MG63 (cell line): ENCODE data around the gene ANKRD18A. TPM values are rescaled to one million over a fixed set of nuclear protein-coding genes. Genes with fewer than 3 reads are reported as not detected.
"Not testable (repeated sequence)": the region's sequence is repeated elsewhere in the genome, so short reads cannot be mapped to it uniquely, and the experiment has no call there.

Experiments
- DNase-seq: peaks from one replicate; pipeline ENCODE4 v3.0.0-alpha.2; 2020
- H3K27me3 ChIP-seq: fragments of 250-450 bp; sonication (Bioruptor Pico); 2 replicates; pipeline ENCODE4 v1.5.1; 2020; ENCODE audit warnings: mild to moderate bottlenecking, moderate library complexity
- H3K36me3 ChIP-seq: fragments of 250-450 bp; sonication (Bioruptor Pico); 2 replicates; pipeline ENCODE4 v1.5.1; 2020; ENCODE audit warnings: mild to moderate bottlenecking, moderate library complexity
- H3K4me3 ChIP-seq: fragments of 250-450 bp; sonication (Bioruptor Pico); 2 replicates; pipeline ENCODE4 v1.5.1; 2020; ENCODE audit warnings: mild to moderate bottlenecking, moderate library complexity
- H3K9me3 ChIP-seq: fragments of 250-450 bp; sonication (Bioruptor Pico); 2 replicates; pipeline ENCODE4 v1.5.1; 2020; ENCODE audit warnings: mild to moderate bottlenecking, moderate library complexity
- total RNA-seq: library from RNA; depleted of rRNA; stranded (reverse); fragments of >200 nt; shearing (Covaris generic); gene quantifications from 2 replicates; pipeline ENCODE4 v1.2.3, GENCODE V29; 2014; ENCODE audit warnings: low replicate concordance

Gene ANKRD18A
- total RNA-seq, 1 experiment from 2014 or later: 0.07 TPM

DNA sequence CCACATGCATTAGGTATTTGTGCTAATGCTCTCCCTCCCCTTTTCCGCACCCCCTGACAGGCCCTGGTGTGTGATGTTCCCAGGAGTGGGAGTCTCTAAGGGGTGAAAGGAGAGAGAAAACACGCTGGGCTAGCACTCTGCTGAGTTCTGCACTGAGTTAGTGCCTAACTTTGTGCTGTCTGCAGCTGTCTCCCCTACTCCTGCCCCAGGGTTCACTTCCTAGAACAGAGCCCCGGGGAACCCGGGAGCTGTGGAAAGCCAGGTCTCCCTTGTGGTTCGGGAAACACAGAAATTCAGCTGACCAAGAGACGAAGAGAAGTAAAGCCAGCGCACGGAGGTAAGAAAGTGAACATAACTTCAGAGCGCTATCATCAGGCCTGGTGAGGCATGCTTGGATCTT, 20.7 kb upstream of the ANKRD18A start:
- no peak for DNase-seq
- Histone ChIP-seq H3K9me3 (no peaks in the 10 kb centered on the region), H3K27me3 (no peaks in the 10 kb centered on the region), H3K4me3 (no peak overlapping the region), H3K36me3 (no peaks in the 10 kb centered on the region)

DNA sequence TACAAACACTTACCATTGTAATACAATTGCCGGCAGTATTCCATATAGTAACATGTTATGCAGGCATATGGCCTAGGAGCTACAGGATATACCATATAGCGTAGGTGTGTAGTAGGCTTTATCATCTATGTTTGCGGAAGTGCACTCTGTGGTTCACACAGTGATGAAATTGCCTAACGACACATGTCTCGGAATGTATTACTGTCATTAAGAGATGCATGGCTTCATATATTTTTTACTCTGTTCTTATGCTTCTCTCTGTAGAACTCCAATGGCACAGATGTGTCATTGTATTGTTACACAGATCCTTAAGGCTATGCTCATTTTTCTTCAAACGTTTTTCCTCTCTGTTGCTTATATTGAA, 19.2 kb upstream of the ANKRD18A start:
- no peaks in the 10 kb centered on the region for H3K27me3 ChIP-seq
- H3K36me3 ChIP-seq: no peaks in the 10 kb centered on the region
- H3K9me3 ChIP-seq: no peaks in the 10 kb centered on the region
- no peak for DNase-seq
- H3K4me3 ChIP-seq: no peak overlapping the region

DNA sequence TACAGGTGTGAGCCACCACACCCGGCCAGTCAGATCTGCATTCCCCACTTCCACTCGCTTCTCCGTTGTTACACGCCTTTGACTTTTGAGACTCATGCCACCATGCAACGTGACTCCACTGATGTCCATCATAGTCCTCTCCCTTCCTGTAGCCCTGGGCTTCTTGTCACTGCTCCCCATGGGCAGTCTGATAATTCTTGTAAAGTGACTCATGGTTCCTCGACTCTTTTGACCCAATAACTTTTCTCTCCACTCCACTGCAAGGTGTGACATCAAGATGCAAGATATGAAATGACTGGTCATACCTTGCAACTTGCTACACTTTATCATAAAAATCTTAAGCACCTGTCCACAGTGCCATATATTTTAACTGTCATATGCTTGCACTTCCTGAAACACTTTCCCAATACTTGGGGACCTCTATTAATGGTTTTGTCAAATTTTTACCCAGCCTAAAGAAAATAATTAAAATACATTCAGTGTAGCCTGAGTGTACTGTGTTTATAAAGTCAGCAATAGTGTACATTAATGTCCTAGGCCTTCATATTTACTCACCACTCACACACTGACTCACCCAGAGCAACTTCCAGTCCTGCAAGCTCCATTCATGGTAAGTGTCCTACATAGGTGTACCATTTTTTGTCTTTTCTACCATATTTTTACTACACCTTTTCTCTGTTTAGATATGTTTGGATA, 18.6 kb upstream of the ANKRD18A start:
- H3K36me3 ChIP-seq: no peaks in the 10 kb centered on the region
- DNase-seq: no peak

DNA sequence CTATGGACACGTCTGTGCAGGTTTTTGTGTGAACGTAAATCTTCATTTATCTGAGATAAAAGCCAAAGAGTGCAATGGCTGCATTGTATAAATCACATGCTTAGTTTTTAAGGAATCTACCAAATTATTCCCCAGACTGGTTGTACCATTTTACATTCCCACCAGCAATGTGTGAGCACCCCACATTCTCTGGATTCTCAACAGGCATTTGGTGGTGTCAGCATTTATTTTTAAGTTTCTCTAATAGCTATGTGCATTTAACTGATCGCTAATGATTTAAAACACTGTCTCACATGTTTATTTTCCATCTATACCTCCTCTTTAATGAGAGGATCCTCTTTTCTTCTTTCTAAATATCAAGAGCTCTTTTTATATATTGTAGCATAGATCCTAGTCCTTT, 13.9 kb upstream of the ANKRD18A start:
- Histone ChIP-seq H3K27me3 (0 out of 2 replicates have a peak, but pooled peaks cover 3% of the 10 kb centered on the region), H3K4me3 (no peak overlapping the region), H3K9me3 (no peaks in the 10 kb centered on the region), H3K36me3 (no peaks in the 10 kb centered on the region)
- no peak for DNase-seq

More for the DNA sequence above, 18.6 kb upstream of the ANKRD18A start:
- Histone ChIP-seq H3K4me3 (no peak overlapping the region), H3K27me3 (no peaks in the 10 kb centered on the region), H3K9me3 (no peaks in the 10 kb centered on the region)

DNA sequence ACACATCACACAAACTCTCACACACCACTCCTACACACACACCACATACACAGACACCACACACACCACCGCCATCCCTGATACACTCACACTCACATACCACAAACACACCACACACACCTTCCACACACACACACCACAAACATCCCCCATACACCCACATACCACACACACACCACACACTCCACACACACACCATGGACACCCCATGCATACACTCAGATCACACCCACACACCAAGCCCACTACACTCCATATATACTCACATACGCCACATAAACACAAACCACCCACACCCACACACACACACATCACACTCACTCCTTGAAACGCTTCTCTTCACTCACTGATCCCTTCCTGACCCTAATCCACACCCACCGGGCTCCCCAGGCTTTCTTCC, 9.1 kb upstream of the ANKRD18A start:
- H3K9me3 ChIP-seq: peaks cover 1% of the 10 kb centered on the region
- H3K27me3 ChIP-seq: peaks cover 5% of the 10 kb centered on the region; the same call in 1 of the 2 replicates
- no peak overlapping the region for H3K4me3 ChIP-seq
- no peaks in the 10 kb centered on the region for H3K36me3 ChIP-seq
- no peak for DNase-seq

DNA sequence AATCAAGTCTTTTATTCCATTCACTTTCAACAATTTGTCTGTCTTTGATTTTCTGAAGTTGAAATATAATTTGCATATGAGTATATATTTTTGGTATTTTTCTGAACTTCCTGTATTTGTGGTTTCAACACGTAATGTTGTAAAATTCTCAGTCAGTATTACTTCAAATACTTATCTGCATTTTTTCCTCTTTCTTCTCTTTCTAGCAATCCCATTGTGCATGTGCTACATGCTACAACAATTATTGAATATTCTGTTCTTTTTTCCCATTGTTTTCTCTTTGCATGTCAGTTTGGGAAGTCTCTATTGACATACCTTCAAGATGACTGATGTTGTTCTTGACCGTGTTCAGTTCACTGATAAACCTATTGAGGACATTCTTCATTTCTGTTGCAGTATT, 5.6 kb upstream of the ANKRD18A start:
- Histone ChIP-seq H3K9me3 (peaks cover 11% of the 10 kb centered on the region), H3K4me3 (no peak overlapping the region), H3K36me3 (no peaks in the 10 kb centered on the region), H3K27me3 (peaks cover 26% of the 10 kb centered on the region; the same call in 1 of the 2 replicates)
- DNase-seq: no peak

DNA sequence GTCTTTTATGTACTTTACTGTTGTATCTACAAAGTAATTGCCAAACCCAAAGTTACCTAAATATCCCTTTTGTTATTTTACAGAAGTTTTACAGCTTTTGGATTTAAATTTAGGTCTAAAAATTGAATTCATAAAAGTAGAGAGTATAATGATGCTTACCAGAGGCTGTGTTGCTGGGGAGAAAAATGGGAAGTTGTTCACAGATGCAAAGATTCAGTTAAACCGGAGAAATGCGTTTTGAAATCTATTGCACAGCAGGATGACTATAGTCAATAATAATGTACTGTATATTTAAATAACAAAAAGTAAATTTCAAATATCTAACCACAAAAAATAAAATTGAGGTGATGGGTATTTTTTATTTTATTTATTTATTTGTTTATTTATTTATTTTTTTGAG, 2.6 kb upstream of the ANKRD18A start:
- no peaks in the 10 kb centered on the region for H3K36me3 ChIP-seq
- no peak overlapping the region for H3K4me3 ChIP-seq
- no peak for DNase-seq
- peaks cover 11% of the 10 kb centered on the region for H3K9me3 ChIP-seq
- peaks cover 40% of the 10 kb centered on the region for H3K27me3 ChIP-seq

DNA sequence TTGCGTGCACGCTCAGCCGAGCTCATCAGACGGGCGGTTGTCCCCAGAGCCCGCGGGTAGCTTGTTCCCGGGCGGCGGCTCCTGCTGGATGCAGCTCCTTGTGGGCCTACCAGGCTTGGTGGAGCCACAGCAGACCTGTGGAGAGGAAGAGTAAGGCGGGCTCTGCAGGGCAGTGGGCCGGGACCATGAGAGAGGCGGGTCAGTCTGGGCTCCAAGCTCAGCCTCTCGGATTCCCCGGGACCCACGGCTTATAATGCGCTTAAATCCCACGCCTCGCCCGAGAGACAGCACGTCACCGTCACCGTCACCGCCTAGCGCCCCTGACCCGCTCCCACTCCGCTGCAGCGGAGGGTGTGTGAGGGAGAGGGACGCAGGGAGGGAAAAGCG, 1.9 kb upstream of the ANKRD18A start:
- Histone ChIP-seq H3K27me3 (peaks cover 40% of the 10 kb centered on the region), H3K9me3 (peaks cover 11% of the 10 kb centered on the region), H3K36me3 (no peaks in the 10 kb centered on the region), H3K4me3 (no peak overlapping the region)
- DNase-seq: no peak

DNA sequence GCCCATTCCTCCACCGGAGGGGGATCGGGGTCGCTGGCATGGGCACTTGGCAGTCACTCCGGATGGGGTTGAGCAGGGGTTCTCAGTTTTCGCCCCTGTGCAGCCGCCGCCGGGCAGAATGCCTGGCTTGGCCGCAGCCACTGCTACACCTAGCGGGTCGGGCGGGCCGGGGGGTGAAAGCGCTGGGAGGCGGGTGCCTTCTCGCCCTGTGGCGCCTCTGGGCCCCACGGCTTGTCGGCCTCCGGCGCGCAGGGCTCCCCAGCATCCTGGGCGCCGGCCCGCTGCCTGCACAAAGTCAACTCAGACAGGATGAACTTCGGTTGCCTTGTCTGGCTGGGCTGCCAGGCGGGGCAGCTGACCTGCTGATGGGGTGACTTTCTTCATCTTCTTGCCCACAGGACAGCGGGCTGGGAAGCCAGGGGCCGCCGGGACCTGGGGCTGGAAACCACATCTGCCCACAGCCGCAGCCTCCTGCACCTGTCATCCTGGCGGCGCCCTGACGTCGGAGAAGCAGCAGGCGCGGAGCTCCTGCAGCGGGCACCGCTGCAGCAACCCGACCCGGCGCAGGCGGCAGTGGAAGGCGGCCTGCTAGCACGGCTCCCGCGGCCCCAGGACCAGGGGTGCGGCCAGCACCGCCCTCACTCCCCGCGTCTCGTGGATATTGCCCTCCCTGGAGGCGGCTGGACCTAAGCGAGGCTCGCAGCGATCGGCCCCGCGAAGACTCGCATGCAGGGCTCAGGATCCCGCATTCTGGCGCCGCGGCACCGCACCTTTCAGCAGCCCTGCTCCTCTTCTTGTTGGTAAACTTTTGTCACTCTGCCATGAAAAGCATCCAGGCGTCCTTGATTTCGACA, 1.3 kb upstream of the ANKRD18A start:
- Histone ChIP-seq H3K36me3 (no peaks in the 10 kb centered on the region), H3K4me3 (no peak overlapping the region), H3K27me3 (peaks cover 40% of the 10 kb centered on the region), H3K9me3 (peaks cover 11% of the 10 kb centered on the region)
- DNase-seq: peak; percentile 17

DNA sequence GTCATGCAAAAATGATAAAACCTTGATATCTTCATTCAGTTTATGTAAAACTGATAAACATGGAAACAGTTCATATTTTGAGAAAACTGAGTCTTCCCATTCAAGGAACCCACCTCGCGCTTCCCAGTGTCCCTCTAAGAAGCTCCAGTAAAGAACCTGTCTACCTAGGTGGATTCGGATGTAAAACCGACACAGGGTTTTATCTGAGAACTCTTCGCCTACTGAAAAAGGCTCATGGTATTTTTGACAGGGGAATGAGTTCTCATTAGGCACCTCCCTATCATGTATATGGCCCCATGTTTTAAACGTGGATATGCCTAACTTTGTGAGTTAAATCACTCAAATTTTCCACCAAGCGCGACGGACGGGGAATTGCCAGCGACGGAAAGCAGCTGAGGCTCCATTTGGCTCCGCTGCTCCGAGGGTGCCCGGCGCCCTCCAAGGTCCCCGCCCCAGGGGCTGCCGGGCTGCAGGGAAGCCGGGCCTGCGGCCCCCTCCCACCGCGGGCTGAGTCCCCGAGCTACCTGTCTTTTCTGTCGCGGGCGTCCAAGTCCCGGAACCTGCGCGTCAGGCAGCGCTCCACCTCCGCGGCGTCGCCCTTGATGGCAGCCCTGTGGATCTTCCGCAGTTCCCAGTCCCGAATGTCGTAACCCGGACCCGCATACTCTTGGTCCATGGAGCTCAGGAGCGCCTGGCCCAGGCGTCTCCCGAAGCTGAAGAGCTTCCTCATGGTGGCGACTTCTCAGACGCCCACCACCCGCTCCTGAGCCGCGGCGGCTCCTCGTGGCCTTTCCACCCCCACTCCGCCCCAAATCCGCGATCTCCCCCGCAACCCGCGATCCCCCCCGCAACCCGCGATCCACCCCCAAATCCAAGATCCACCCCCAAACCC, 594 bp downstream of the ANKRD18A start:
- peak overlapping the region; percentile 42 for H3K4me3 ChIP-seq
- H3K9me3 ChIP-seq: peaks cover 11% of the 10 kb centered on the region
- peaks cover 40% of the 10 kb centered on the region for H3K27me3 ChIP-seq
- H3K36me3 ChIP-seq: no peaks in the 10 kb centered on the region
- DNase-seq: peak; percentile 15

DNA sequence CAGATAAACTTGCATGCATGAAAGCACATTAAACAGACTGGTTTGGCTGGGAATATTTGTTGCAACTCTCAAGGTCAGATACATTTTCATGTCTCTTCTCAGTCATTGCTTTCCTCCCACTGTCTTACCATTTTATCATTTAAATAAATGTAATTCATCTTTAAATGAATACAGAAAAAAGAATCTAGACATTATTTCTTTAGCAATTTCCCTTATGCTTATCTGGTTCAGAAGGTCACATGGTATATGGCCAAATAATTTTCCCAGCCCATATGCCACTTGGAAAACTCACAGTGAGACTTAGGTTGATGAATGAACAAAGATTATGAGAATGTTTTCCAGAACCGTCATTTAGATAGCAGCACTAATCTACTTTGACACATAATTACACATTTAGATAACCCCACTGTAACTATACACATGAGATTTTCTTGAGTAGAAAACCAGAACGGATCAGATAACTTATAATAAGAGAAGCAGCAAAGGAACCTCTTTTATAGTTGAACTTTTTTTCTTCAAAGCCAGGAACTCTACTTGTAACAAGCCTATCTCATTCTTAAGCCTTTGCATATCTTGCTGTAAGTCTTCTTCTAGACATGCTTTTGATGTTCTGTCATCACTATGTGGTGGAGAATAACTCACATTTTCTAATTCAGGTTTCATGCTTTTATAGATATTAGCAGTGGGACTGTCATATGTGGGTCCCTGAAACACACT, 22.2 kb downstream of the ANKRD18A start:
- DNase-seq, H3K9me3 ChIP-seq: not testable (repeated sequence)

DNA sequence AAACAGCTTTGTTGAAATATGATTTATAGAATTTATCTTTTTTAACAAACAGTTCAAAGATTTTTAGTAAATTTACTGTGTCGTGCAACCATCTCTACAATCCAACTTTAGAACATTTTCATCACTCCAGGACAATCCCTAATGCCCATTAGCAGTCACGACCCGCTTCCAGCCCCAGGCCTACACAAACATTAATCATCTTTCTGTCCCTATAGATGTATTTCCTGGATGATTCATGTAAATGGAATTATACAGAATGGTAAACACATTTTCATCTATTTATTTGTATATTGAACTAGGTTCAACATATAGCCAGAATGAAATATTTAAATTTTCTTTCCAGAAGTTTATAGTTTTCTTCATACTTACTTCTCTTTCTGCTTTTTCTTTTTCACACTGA, 25.3 kb downstream of the ANKRD18A start:
- H3K4me3 ChIP-seq, DNase-seq, H3K36me3 ChIP-seq, H3K9me3 ChIP-seq, H3K27me3 ChIP-seq: not testable (repeated sequence)

More for the DNA sequence above, 22.2 kb downstream of the ANKRD18A start:
- not testable (repeated sequence) for H3K27me3 ChIP-seq, H3K36me3 ChIP-seq, H3K4me3 ChIP-seq

DNA sequence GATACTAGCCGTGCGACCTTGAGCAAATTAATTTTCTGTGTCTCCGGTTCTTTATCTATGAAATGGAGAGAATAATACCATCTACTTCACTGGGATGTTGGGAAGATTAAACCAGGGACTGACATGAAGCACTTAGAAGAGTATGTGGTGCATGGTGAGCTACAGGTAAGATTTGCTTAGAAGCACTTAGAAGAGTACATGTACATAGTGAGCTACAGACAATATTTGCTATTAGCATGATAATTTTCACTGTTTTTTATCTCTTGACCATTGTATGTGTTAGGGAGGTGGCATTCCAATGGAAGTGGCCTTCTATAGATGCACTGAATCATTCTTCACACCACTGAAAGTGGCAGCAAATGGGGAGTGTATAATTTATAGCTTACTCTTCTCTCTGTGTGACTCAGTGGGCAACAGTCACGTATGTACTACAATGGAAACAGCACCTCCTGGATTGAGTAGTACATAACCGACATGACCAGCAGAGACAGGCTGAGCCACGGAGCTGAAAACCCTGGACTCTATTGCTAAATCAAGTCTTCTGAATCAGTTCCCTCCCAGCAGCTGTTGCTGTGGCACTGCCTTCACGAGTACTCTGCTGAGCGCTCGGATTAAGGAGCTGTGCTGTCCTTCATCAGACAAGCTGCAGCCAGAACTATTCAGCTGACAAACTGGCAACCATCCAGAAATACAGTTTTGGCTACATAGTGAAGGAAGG, 28.9 kb downstream of the ANKRD18A start:
- not testable (repeated sequence) for H3K4me3 ChIP-seq, H3K9me3 ChIP-seq, H3K36me3 ChIP-seq, H3K27me3 ChIP-seq
- DNase-seq: peak; percentile 31

DNA sequence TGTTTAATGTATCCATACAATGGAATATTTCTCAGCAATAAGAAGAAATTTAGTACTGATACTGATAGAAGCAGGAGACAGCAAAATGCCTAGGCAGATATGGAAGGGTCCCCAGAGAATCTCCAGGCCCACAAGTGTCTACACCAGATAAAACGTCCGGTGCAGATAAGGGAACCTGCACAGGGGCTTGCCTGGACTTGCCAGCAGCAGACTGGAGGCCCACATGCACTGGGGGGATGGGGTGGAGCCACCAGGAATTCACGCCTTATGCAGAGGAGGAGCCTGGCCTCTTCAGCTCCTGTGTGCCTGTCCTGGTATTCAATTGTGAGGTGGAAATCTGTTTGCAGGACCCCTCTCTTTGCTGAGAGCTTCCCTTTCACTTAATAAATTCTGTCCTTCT, 36.6 kb downstream of the ANKRD18A start:
- DNase-seq, H3K36me3 ChIP-seq, H3K4me3 ChIP-seq, H3K9me3 ChIP-seq, H3K27me3 ChIP-seq: not testable (repeated sequence)

DNA sequence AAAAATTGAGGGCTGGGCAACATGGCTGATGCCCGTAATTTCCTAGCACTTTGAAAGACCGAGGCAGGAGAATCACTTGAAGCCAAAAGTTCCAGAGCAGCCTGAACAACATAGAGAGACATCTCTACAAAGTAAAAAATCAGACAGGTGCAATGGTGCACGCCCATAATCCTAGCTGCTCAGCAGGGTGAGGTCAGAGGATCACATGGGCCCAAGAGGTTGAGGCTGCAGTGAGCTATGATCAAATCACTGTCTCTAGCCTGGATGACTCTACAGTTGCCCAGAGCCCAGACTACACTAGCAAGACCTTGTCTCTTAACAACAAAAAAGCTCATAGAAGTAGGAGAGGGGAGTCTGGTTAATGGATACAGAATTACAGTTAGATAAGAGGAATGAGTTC, 40.3 kb downstream of the ANKRD18A start:
- H3K4me3 ChIP-seq, DNase-seq, H3K36me3 ChIP-seq, H3K9me3 ChIP-seq, H3K27me3 ChIP-seq: not testable (repeated sequence)

DNA sequence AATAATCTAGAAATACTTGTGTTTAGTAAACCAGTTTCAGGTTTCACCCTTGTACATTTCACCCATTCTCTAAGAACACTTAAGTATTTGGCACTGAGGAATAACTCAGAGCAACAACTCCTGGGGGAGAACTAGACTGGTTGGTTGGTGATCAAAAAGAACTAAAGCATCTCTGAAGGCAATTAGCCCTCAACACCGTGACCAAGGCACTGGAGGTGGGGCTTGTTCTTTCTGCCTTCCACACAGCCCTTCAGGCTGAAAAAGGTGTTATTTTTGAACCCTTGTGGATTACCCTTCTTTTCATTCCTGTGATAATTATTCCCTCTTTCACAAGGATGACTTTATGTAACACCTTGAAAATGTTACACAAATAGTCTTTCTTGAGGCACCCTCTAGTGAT, 44.2 kb downstream of the ANKRD18A start:
- H3K36me3 ChIP-seq, H3K9me3 ChIP-seq, H3K4me3 ChIP-seq, H3K27me3 ChIP-seq, DNase-seq: not testable (repeated sequence)
